ENCODE results near the gene CHERP. TPM values are rescaled to one million over a fixed set of nuclear protein-coding genes. Genes with fewer than 3 reads are reported as not detected.
"Not testable (repeated sequence)": the region's sequence is repeated elsewhere in the genome, so short reads cannot be mapped to it uniquely, and the experiment has no call there.

The CHERP gene
- total and polyA plus RNA-seq, 12 donors: 2.9 to 50.7 (median 19.0) TPM

GRCh38 chr19:16516923-16517610 is 25.2 kb downstream of the CHERP start:
- H3K4me3 ChIP-seq: no peak overlapping the region
- TF ChIP-seq POLR2A (IDR thresholded peaks at IDR 0.05): no peak
- TF ChIP-seq, protein P1, sequence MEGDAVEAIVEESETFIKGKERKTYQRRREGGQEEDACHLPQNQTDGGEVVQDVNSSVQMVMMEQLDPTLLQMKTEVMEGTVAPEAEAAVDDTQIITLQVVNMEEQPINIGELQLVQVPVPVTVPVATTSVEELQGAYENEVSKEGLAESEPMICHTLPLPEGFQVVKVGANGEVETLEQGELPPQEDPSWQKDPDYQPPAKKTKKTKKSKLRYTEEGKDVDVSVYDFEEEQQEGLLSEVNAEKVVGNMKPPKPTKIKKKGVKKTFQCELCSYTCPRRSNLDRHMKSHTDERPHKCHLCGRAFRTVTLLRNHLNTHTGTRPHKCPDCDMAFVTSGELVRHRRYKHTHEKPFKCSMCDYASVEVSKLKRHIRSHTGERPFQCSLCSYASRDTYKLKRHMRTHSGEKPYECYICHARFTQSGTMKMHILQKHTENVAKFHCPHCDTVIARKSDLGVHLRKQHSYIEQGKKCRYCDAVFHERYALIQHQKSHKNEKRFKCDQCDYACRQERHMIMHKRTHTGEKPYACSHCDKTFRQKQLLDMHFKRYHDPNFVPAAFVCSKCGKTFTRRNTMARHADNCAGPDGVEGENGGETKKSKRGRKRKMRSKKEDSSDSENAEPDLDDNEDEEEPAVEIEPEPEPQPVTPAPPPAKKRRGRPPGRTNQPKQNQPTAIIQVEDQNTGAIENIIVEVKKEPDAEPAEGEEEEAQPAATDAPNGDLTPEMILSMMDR (IDR thresholded peaks at IDR 0.05): no peak
- no peaks in the 10 kb centered on the region for H3K4me1 ChIP-seq (replicated peaks in 1 of 2)
- no peaks in the 10 kb centered on the region for H3K27me3 ChIP-seq
- no peaks in the 10 kb centered on the region for H3K9me3 ChIP-seq (replicated peaks in 1 of 3)
- peaks cover 0 to 67% of the 10 kb centered on the region in 2 donors for H3K36me3 ChIP-seq (replicated peaks in 1 of 2)
- 66 to 86% (median 76%) methylated on average over 4 to 14 of the region's 14 CpGs for WGBS, 4 donors
- intact Hi-C loops (cut with DNase I): no loop called here
- no peak for DNase-seq
- H3K27ac ChIP-seq: no peak overlapping the region

DNA sequence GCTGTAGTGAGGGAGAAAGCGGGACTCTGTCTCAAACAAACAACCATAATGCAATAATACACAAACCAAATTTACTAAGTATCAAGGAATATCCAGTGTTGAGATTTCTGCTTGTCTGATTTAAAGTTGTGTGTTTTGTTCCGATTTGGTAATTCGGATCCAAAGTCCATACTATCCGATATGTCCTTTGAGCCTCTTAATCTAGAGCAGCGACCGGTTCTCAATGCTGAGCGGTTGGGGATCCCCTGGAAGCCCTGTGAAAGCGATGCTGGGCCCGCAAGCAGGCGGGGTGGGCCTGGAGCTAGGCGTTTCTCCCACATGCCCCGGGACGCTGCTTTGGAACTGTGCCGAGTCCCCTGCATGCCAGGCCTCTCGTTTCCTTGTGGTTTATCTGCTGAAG is 25.9 kb downstream of the CHERP start:
- 90 to 94% (median 93%) methylated on average over 13 to 15 of the region's 15 CpGs for WGBS, 4 donors
- Histone ChIP-seq H3K27ac (no peak overlapping the region), H3K27me3 (no peaks in the 10 kb centered on the region), H3K9me3 (replicated peaks in 1 of 3) (no peaks in the 10 kb centered on the region), H3K4me1 (replicated peaks in 1 of 2) (no peaks in the 10 kb centered on the region), H3K4me3 (no peak overlapping the region), H3K36me3 (replicated peaks in 1 of 2) (peaks cover 0 to 63% of the 10 kb centered on the region in 2 donors)
- intact Hi-C loops (cut with DNase I): no loop called here
- no peak for DNase-seq
- TF ChIP-seq, protein P1 (IDR thresholded peaks at IDR 0.05): no peak

DNA sequence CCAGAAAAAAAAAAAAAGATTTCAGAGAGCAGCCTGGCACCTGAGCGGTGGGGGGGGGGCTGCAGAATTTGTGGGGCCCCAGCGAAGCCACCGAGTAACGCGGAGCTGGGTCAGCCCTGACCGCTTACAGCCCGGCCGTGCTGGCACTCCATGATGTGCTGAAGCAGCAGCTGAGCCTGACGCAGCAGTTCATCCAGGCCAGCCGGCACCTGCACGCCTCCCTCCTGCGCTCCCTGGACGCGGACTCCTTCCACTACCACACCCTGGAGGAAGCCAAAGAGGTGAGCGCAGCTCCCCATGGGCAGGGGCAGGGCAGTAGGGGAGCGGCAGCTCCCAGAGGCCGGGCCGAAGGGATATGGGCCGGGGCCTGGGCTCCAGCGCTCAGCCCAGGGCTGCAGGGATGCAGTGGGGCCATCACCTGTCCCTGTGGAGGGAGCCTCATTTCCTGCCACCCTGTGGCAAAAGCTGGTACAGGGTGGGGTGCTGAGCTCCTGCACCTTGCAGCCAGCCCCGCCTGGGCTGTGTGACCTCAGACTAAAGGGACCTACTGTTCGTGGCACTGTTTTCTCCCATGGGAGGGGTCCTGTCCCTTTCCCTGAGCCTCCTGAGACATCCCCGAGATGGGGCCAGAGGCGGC is 27.7 kb downstream of the CHERP start:
- peaks cover 0 to 48% of the 10 kb centered on the region in 2 donors for H3K36me3 ChIP-seq (replicated peaks in 1 of 2)

DNA sequence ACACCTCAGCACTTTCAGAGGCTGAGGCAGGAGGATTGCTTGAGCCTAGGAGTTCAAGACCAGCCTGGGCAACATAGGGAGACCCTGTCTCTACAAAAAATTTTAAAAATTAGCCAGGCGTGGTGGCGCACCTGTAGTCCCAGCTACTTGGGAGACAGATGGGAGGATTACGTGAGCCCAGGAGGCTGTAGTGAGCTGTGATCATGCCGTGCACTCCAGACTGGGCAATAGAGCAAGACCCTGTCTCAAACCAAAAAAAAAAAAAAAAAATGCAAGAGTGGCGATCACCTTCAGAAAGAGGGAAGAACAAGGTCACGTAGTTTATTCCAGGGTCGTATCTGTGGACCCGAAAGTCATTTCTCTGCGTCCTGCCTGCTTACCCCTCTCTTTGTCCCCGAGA is 29.6 kb downstream of the CHERP start:
- H3K4me3 ChIP-seq; intact Hi-C loops (cut with DNase I); H3K9me3 ChIP-seq (replicated peaks in 1 of 3); H3K27ac ChIP-seq; H3K27me3 ChIP-seq; DNase-seq; H3K4me1 ChIP-seq (replicated peaks in 1 of 2): not testable (repeated sequence)
- H3K36me3 ChIP-seq (replicated peaks in 1 of 2): peaks cover 0 to 30% of the 10 kb centered on the region in 2 donors
- 92 to 96% (median 95%) methylated on average over 10 of the region's 10 CpGs for WGBS, 4 donors

More for the DNA sequence above, 27.7 kb downstream of the CHERP start:
- Histone ChIP-seq H3K4me1 (replicated peaks in 1 of 2) (no peaks in the 10 kb centered on the region), H3K27me3 (no peaks in the 10 kb centered on the region), H3K9me3 (replicated peaks in 1 of 3) (no peaks in the 10 kb centered on the region), H3K27ac (no peak overlapping the region), H3K4me3 (no peak overlapping the region)
- TF ChIP-seq POLR2A (IDR thresholded peaks at IDR 0.05): no peak
- TF ChIP-seq, protein P1 (IDR thresholded peaks at IDR 0.05): no peak
- 82 to 96% (median 93%) methylated on average over 4 to 24 of the region's 24 CpGs for WGBS, 4 donors
- intact Hi-C loops (cut with DNase I): no loop called here
- no peak for DNase-seq

Data from adrenal gland (tissue), 12 donors.